ENCODE measurements around the gene SYT2.
"Not testable (repeated sequence)": the region's sequence is repeated elsewhere in the genome, so short reads cannot be mapped to it uniquely, and the experiment has no call there.

The SYT2 gene

DNA sequence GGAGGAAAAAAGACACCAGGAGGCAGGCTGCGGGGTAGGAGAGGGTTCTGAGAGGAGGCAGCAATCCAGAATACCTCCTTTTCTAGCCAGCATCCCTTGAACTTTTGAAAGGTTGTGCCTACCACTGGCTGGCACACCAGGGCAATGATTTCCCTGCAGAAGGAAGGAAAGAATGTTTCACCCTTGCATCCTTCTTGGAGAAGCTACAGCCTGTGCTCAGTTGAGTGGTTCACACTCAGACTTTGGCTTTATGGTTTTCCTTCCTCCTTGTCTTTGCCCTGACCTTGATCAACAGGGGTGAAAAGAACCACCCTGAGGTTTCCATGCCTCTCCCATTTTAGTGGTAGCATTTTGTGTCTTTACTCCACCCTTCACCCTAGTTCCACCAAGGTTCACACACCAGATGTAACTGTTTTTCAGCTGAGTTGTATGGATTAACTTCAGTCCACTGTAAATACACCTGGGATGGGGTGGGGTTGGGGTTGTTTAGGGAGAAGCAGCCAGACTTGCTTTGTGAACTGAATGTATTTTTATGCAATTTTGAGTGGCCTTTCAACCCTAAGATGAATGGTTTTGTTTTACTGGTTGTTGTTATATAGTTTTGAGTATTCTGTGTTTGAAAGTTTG, 122.3 kb downstream of the SYT2 start:
- no peak for DNase-seq

DNA sequence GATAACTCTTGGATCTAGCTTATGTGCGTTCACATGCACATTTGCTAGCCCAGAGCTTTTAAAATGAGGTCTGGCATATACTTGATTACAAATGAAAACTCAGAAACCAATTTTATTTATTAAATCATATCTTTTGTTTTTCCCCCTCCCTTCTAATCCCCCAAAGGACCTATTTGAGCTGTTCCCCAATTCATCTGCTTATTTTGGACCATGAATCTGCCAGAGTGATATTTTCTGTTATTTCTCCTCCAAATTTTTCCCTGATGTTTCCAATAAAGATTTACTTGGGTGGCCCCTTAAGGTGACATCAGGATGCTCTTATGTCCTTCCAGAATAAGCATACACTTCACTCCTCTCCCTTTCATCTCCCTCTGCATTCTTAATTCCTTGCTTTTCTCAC, 123.4 kb downstream of the SYT2 start:
- DNase-seq, result no peak

DNA sequence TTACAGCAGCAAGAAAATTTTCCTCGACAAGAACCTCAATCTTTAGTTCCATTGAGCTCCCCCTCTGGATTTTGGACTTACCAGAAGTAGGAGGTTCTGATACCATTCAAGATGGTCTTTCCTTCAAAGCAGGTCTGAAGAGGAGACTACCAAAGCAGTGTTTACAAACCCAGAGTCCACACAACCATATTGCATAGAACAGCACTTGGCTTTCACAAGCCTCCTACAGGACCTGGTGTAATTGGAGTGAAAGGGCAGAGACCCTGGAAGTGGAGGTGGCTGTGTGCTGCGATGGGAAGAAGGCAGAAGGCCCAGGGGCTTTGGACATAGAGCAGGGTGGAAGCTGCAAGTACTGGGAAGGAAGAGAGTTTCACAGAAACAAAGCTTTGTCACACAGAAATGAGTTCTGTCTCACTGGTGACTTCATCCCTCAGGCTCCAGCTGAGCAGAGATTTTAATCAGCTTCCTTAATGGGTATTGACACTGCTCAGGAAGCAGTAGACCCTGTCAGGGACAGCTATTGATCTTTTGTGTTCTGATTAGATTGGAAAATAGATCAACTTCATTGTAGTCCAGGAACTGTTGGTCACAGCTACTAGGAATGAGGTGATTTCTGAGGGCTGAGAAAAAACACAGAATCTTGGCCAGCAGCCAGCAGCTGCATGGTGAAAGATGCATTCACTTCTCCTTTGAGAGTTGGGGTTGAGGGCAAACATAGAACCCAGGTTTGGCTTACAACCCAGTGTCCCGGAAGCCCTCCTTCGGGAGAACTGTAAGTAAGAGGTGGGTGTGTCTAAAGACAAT, 124.0 kb downstream of the SYT2 start:
- DNase-seq, result no peak

DNA sequence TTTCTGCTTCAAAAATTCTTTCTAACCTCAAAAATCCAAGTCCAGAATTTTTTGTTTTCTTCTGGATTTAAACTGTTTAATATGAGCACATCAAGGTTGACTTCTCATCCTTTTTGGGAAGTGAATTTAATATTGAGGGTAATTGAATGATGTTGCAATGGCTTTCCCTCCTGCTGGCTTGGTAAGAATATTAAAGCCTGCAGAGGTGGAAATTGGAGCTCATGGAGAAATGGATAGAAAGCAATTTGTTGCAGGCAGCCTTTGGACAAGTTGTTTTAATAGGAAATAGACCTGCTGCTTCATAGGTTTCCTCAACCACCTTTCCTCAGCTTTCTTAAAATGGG, 124.7 kb downstream of the SYT2 start:
- no peak for DNase-seq

DNA sequence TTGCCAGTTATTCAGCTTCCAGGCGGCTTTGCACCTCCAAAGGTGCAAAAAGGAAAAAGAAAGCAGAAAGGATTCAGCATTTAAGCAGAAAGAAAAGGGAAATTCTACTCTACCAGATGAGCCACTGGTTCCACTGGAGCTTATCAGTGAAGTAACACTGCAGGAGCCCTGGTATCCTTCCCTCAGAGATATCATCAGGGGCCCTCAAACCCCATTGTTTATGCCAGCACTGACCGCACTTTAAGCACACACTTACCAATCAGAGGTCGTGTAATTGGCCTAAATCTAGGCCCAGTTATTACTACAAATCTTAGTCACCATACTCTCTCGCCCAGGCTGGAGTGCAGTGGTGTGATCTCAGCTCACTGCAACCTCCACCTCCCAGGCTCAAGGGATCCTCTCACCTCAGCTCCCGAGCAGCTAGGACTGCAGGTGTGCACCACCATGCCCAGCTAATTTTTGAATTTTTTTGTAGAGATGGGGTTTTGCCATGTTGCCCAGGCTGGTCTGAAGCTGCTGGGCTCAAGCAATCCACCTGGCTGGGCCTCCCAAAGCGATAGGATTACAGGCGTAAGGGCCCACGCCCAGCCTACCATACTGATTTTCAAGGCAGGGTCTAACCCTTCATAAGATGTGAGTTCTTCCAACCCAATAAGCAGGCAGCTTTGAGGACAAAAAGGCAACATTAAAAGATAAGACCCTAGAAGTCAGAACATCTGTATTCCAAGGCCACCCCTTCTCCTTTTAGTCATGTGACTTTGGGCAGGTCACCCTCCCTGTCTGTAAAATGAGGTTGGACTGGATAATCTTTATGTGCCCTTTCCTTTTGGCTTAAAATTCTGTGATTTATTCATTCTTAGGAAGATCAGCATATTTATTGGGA, 125.3 kb downstream of the SYT2 start:
- no peak for DNase-seq

DNA sequence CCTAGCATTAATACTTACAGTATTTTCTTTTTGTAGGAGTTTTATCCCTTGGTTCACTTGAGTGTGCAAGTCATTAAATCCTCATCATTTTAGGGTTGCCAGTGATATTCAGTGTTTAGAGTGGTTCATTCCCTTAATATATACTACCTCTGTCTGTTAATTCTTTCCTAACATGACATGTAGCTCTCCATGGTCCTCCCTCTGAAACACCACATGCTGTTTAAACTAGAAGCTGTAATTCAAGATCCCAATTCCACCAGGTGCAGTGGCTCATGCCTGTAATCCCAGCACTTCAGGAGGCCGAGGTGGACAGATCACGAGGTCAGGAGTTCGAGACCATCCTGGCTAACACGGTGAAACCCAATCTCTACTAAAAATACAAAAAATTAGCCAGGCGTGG, 127.9 kb downstream of the SYT2 start:
- DNase-seq, result not testable (repeated sequence)

DNA sequence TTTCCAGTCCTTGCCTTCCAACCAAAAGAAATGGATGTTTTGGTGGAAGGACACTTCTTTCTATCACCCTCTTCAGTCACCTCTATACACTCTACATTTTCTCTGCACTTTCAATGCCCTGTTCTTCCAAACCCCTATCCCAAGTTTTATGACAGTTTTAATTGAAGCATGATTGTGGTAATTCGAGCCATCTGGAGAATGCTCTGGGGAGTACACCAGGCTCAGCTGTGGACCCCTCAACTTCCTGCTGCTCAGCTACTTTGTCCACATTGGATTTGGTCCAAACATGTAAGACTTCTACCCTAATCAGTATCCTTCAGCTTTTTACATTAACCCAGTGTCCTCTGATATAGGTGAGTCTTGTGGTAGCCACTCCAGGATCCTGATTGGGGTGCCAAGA, 129.6 kb downstream of the SYT2 start:
- DNase-seq, result no peak

DNA sequence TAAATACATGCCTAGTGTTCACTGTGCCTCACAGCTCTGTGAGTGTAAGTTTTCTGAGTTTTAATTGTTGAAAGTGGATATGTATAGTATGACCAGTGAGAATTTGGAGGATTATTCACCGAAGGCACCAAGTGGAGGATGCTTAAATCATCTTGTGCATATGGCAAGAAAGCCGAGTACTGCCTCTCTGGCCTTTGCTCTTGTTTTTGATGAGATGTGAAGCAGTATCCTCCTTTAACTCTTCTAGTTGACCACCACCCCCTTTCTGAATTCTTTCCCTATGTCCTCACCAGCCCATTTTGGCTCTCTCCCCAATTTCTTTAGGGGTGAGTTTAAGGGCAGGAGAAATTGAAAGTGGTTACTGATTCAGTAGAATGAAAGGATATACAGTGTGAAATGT, 130.4 kb downstream of the SYT2 start:
- no peak for DNase-seq

DNA sequence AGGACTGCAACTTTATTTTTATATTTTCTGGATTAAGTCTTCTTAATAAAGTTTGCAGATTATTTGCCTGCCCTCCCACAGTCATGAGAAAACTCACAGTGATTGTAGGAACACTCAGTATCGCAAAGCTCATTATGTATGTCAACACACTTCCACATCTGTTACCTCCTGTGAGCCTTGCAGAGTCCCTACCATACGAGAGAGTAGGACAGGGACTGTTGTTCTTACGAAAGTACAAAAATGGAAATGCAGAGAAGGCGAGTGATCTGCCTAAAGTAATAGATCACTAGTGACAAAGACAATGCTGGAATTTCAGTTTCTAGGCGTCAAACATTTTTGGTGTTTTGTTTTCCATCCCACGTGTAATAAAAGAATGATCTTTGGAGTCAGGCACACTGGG, 131.7 kb downstream of the SYT2 start:
- no peak for DNase-seq

DNA sequence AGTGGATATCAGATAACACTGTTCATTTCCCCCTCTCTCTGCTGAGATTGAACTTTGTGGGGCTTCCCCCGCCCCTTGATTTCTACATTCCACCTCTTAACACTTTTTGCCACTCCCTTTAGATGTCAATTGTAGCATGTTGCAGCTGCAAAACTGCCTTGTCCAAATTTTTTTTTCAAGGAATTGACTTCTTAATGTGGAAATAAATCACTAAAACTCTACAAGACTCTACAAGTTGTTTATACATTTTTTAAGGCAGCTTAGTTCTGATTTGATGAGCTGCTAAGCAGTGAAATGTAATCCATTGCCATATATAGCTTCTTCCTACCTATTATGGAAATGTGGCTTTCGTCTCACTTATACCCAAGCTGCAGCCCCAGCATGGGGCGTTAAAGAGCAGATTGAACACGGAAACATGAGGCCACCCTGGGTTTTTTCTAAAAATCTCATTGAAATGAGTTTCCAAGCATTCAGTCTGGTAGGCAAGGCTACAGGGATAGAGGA, 132.2 kb downstream of the SYT2 start:
- no peak for DNase-seq

DNA sequence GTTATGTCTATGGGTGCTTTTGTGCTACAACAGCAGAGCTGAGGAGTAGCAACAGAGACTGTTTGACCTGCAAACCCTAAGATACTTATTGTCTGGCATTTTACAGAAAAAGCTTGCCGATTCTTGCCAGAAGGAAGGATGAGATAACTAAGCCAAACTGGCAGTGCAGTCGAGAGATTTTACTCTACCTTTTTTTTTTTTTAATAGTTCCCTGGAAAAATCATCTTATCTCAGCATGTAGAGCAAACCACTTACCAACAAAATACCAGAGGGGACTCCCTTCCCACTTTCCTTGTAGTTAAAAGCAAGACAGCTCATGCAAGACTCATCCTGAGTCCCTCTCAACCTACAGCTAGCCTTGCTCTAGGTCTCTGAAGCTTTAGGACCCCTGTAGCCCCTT, 132.9 kb downstream of the SYT2 start:
- DNase-seq, result no peak

DNA sequence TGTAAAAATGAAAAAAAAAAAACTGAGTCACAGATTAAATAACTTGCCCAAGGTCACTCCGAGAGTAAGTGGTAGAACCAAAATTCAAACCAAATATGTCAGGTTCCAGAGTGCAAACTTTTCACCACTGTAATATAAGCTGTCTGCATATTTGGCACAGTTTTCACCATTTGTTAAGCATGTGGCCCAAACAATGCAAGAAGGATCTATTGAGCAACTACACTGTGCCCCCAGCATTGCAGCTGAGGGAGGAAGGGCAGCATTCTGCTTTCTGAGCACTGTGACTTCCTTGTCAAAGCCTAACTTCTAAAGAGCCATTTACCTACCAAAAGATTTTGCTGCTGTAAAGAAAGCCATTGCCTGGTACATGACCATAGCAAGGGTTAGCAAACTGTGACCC, 133.4 kb downstream of the SYT2 start:
- DNase-seq, result no peak

DNA sequence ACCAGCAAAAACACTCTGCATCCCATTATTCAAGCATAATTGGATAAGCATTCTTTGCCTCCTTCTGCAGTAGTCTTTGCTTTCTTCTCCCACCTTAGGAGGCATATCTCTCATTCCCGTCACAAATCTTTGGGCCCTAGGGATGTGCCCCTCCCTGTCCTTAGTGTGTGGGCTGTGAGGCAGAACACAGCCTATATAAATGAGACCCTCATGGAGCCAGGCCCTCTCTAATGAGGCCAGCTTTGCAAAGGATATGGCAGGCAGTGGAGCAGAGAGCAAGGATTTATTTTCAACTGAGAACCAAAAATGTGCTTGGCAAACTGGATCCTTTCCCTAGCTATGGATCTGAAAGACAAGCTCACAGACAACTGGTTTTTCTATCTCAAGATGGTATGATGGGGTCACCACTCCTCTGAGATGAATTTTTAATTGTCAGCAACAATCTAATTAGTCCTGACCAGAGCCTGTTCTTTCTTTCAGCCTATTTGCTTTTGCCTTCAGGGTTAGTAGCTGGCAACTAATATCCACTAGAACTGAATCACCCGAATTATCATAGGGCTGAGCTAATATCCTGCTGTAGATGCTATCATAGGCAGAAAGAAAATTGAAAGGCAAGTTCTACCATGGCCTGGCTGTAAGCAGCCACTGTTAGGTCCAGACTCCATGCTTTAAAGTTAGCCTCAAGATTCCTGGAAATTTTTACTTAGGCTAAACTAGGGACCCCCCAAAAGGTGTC, 134.2 kb downstream of the SYT2 start:
- DNase-seq, result no peak

DNA sequence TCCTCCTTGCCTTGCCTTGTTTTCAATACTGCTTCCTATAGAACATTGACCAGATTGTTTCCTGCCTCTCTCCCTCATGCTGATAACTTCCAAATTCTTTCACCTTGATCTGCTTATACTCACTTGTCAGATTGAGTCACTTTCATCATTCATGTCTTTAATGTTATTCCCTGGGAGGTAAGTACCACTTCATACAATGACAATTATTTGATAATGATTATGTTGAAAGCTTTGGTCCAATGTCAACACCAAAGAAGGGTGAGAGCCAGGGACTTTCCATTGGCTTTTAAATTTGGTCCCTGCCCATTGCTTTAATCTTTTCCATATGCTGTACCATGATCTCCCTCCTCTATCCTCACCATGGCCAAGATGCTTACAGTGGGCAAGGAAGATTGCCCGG, 137.4 kb downstream of the SYT2 start:
- DNase-seq, result no peak

DNA sequence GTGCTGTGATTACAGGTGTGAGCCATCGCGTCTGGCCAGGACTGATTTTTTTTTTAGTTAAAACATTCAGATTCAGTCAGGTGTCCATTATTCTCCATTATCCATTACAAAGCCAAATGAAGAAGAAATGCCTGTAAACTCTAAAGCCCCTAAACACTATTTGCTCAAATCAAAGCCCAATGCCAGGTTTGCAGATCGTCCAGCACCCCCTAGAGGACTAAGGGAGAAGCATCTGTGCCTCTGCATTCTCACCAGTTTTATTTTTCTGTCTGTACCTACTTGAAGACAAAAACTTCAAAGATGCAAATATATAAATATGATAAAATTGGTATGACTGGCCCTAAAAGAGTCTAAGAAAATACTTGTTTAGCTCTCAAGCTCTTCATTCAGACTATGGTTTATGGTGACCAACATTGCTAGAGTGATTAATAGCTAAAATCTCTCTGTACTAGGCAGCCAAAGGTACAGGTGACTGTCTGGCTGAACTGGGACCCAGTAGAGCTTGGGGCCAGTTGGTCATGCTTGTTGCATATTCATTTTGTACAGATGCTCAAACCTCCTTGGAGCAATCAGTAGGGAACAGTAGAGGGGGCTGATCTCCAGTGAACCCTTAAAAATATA, 138.4 kb downstream of the SYT2 start:
- DNase-seq, result no peak

DNA sequence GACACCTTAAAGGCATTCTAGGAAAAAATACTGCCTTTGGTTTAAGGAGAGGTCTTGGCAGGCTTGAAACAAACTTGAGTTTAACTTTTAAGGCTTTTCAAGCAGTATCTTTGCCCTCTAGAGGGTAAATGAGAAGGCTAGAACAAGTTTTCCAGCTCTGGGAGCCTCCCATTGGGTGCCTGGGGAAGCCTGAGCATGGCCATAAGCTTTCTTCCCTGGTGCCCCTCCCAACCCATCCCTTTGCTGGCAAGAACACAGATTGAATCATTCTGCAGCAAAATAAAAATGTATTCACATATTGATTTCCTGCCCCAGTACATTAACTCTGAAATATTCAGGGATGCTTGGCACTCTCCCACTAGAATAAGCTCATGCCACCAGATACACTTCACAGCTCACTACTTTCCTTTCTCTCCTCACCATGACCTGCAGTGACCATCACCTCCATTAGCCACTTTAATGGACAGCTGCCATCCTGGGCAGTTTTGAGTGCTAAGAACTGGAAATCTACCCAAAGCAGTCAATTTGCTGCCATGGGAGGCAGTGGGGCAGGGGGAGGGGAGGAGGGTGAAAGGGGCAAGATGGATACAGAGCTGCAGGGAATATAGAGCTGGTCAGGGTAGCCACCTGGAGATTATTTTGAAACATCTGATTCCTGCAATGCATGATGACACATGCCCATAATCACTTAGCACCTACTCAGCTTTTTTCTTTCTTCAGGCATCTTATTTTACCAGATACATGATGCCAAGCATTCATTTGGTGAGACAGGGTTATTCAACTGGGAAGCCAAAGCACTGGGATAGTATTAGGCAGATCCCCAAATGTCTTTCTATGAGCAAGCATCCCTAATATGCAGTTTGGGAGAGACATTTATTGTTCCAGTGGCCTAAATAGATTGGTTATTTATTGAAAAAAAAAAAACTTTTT, 140.6 kb downstream of the SYT2 start:
- no peak for DNase-seq

DNA sequence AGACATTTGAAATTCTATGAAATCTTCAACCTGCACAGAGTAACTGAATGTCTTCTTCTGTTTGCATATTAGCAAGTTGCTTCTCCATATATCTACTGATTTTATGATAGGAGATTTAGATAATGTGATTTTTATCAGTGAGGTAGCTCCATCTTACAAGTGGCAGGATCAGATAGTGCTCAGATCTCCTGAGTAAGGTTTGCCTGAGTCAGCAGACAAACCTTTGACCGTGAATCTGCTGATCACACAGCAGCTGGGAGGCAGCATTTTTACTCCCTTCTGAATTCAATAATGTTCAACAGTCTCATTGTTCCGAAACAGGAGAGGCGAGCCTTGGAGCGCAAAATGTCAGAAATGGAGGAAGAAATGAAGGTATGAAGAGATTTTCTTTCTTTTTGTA, 141.4 kb downstream of the SYT2 start:
- no peak for DNase-seq

DNA sequence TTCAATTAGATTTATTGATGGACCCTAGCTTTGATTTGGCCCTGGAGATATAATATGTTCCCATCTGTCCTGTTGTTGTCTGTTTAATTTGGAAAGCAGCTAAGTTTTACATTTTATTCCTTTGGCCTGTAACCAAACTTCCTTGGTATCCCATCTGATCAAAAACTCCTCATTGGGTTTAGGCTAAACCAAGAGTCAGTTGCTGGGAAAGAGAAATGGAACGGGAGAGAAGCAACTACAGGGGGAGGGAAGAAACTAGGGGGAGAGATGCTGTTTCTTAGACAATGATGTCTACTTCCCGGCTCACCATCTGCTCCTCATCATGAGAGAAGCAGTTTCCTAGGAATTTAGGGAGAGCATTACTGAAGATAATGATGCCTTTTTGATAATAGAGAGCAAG, 141.8 kb downstream of the SYT2 start:
- DNase-seq, result no peak

DNA sequence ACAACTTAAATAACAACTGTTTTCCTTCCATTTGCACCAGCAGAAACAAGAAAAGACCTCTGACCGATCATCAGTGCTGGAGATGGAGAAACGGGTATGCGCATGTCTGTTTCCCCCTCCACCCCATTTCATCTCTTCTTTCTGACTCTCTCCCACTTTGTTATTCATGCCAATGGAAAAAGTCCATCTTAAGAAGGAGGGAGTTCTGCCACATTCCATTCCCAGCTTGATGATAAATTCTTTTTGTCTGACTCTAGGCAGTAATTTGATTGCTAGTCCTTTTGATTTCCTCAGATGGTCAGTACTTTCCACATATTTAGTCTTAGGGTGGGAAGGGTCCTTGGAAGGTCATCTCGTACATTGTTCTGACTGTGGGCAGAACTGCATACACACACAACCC, 142.5 kb downstream of the SYT2 start:
- DNase-seq, result no peak

DNA sequence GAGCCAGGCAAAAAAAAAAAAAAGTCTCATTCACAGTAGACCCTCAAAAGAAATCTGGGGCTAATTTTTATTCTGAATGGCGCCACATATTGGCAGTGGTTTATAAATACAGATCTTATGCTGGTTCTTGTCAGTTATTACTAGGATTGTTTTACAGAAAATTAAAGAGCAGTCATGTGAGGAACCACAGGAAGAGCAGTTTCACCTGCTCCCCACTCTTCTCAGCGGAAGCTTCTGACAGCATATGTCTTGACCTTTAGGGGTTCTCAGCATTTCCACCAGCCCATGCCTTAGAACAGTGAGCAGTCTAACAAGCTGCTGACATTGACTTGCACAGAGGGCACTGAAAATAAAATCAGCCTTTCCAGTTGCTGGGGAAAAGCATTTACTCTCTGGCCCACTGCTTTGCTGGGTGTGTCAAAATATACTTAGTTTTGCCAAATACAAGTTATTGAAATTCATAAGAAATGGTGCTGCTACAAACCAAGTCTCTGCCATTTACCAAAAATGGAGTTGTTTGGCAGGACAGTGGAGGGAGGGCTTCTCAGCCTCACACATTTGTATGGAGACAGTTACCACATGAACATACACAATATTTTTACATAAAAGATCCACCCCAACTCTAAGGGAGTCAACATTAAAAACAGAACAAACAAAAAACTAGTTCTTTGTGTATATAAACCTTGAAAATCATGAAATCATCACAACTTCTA, 144.2 kb downstream of the SYT2 start:
- DNase-seq, result no peak
